A549 (cell line): ENCODE data around the gene KISS1. TPM values are rescaled to one million over a fixed set of nuclear protein-coding genes. Genes with fewer than 3 reads are reported as not detected.

ENCODE experiments used
- ATAC-seq, 2 experiments: fragments of 200-7000 bp in 1 of 2; fragments of >200 bp in 1 of 2; cut with Nextera tagmentation in 1 of 2; cut with Tn5 transposase in 1 of 2; 3 replicates each; pipeline versions ENCODE4 v1.8.0 to v1.9.1; 2018 to 2020; ENCODE audit warnings: mild to moderate bottlenecking in 1 of 2, moderate library complexity in 1 of 2
- CTCF ChIA-PET: fragments of 300-600 bp; sonication (Branson Sonifier 250); formaldehyde crosslinking; extraction: SDS; loops from one replicate; lab custom pipeline; 2021; ENCODE audit warnings: antibody characterized with exemption, inconsistent platforms; lab: Yijun Ruan, JAX
- POLR2A ChIA-PET: fragments of 350-600 bp; formaldehyde crosslinking; extraction: SDS; loops from one replicate; lab custom pipeline; 2021; ENCODE audit warnings: antibody characterized with exemption, inconsistent platforms; lab: Yijun Ruan, JAX
- DNase-seq, 2 experiments: peaks; one replicate each; pipeline versions ENCODE4 v3.0.0 to v3.0.0-alpha.2; 2011 to 2016; ENCODE audit warnings: low read depth in 1 of 2, low spot score in 1 of 2
- FAIRE-seq: peaks from 2 replicates; lab custom pipeline; 2011; peaks lifted over from hg19 to GRCh38; lab: Jason Lieb, UNC
- H3K27ac ChIP-seq, 2 experiments: fragments of >200 bp; sonication (Bioruptor Twin); formaldehyde crosslinking; 3 replicates each; pipeline ENCODE4 v1.5.1; 2016 to 2017
- H3K4me1 ChIP-seq: fragments of >200 bp; sonication (Bioruptor Twin); formaldehyde crosslinking; 3 replicates; pipeline ENCODE4 v1.6.1; 2016
- H3K4me2 ChIP-seq: fragments of >200 bp; sonication (Bioruptor Twin); formaldehyde crosslinking; 3 replicates; pipeline ENCODE4 v1.6.1; 2016
- H3K4me3 ChIP-seq: fragments of >200 bp; sonication (Bioruptor Twin); formaldehyde crosslinking; 3 replicates; pipeline ENCODE4 v1.5.1; 2016
- H3K9me3 ChIP-seq: fragments of >200 bp; sonication (Bioruptor Twin); formaldehyde crosslinking; 3 replicates; pipeline ENCODE4 v1.6.1; 2016
- CBX2 ChIP-seq: fragments of 200-600 bp; sonication (generic); IDR thresholded peaks from 2 replicates; pipeline ENCODE4 v1.6.1; 2016; ENCODE audit warnings: low read depth, mild to moderate bottlenecking, borderline replicate concordance
- CBX8 ChIP-seq: fragments of 200-600 bp; sonication (generic); IDR thresholded peaks from 2 replicates; pipeline ENCODE4 v1.6.1; 2016
- CEBPB ChIP-seq, 2 experiments: fragments of >200 bp in 1 of 2; sonication (Bioruptor Twin) in 1 of 2; formaldehyde crosslinking in 1 of 2; IDR thresholded peaks; 2 replicates each; pipeline ENCODE4 v1.6.1; 2012 to 2016
- ELK1 ChIP-seq: fragments of 150-350 bp; IDR thresholded peaks from 2 replicates; pipeline ENCODE4 v1.6.1; 2014; ENCODE audit warnings: low read depth, mild to moderate bottlenecking, low read length
- HDAC2 ChIP-seq: fragments of 200-600 bp; sonication (generic); IDR thresholded peaks from 2 replicates; pipeline ENCODE4 v1.6.1; 2016
- HES2 ChIP-seq: fragments of >200 bp; sonication (Bioruptor Twin); formaldehyde crosslinking; IDR thresholded peaks from 2 replicates; pipeline ENCODE4 v1.6.1; 2016
- HEYL ChIP-seq: fragments of 250-450 bp; sonication (Bioruptor Pico); IDR thresholded peaks from 2 replicates; pipeline ENCODE4 v1.8.0; 2021; ENCODE audit warnings: mild to moderate bottlenecking, moderate library complexity
- MAZ ChIP-seq: fragments of 150-350 bp; IDR thresholded peaks from 2 replicates; pipeline ENCODE4 v1.6.1; 2014; ENCODE audit warnings: antibody characterized with exemption, low read depth, low read length, borderline replicate concordance
- NFE2L2 ChIP-seq: fragments of 150-350 bp; conservative IDR thresholded peaks from 2 replicates; pipeline ENCODE4 v1.6.1; 2014; ENCODE audit warnings: low read length
- PHF8 ChIP-seq: fragments of 200-600 bp; sonication (generic); IDR thresholded peaks from 2 replicates; pipeline ENCODE4 v1.6.1; 2016; ENCODE audit warnings: low read depth, mild to moderate bottlenecking, antibody characterized with exemption, moderate library complexity, borderline replicate concordance
- POLR2AphosphoS2 ChIP-seq: conservative IDR thresholded peaks from 2 replicates; pipeline ENCODE4 v1.6.1; 2012; ENCODE audit warnings: low read length, improper control_type of control experiment, inconsistent platforms
- RARB ChIP-seq: fragments of 250-450 bp; sonication (Bioruptor Pico); IDR thresholded peaks from 2 replicates; pipeline ENCODE4 v1.8.0; 2021; ENCODE audit warnings: mild to moderate bottlenecking, moderate library complexity
- SMC3 ChIP-seq: fragments of >200 bp; sonication (Bioruptor Twin); formaldehyde crosslinking; IDR thresholded peaks from 3 replicates; pipeline ENCODE4 v1.6.1; 2018; ENCODE audit warnings: inconsistent platforms
- SREBF2 ChIP-seq: fragments of 450-650 bp; IDR thresholded peaks from 2 replicates; pipeline ENCODE4 v1.6.1; 2014; ENCODE audit warnings: mild to moderate bottlenecking, moderate library complexity
- TFCP2L1 ChIP-seq: fragments of 250-450 bp; sonication (Bioruptor Pico); IDR thresholded peaks from 2 replicates; pipeline ENCODE4 v1.5.0; 2021; ENCODE audit warnings: mild to moderate bottlenecking
- ZC3H11A ChIP-seq: fragments of 450-650 bp; IDR thresholded peaks from 2 replicates; pipeline ENCODE4 v1.6.1; 2014; ENCODE audit warnings: antibody characterized with exemption, mild to moderate bottlenecking
- ZFP36 ChIP-seq: fragments of 450-650 bp; IDR thresholded peaks from 2 replicates; pipeline ENCODE4 v1.6.1; 2014; ENCODE audit warnings: borderline replicate concordance; ENCODE audit not compliant: partially characterized antibody
- ZSCAN20 ChIP-seq: fragments of 250-450 bp; sonication (Bioruptor Pico); IDR thresholded peaks from 2 replicates; pipeline ENCODE4 v1.8.0; 2022; ENCODE audit warnings: mild to moderate bottlenecking, moderate library complexity
- WGBS: methylation state at CpG from one replicate; pipeline ENCODE4 v1.1.6; 2017; ENCODE audit errors: missing lambda C conversion rate; 5-methylcytosine and 5-hydroxymethylcytosine counted together
- polyA plus RNA-seq, 4 experiments: library from polyadenylated mRNA; depleted of rRNA in 3 of 4; stranded (reverse); fragments of >200 nt; fragmentation: RNase III in 1 of 4; extraction: RNeasy Plus Mini Kit Qiagen cat#74134 plus additional on column Dnase treatment in 1 of 4; gene quantifications; 2 replicates in 3 of 4; 3 replicates in 1 of 4; pipeline ENCODE4 v1.2.3, GENCODE V29; 2011 to 2017

Gene KISS1
- polyA plus RNA-seq, 2 of the 4 experiments (the other 2 are of a cell fraction): 0.23 TPM; not detected in 1

- TF ChIP-seq POLR2AphosphoS2: no peak
- no peak for TF ChIP-seq TFCP2L1 (CRISPR knock-in tag)
- TF ChIP-seq CBX8: no peak
- TF ChIP-seq ZC3H11A: no peak
- no peak for TF ChIP-seq CEBPB (IDR thresholded peaks at IDR 0.05)
- no peak for TF ChIP-seq HES2
- TF ChIP-seq MAZ: no peak
- no peak for TF ChIP-seq SREBF2
- no peak for TF ChIP-seq SMC3
- TF ChIP-seq, all 56 proteins: peak for 0
- CTCF ChIA-PET: interaction anchor here (1.3 to 9.8 kb wide), 6 partner anchors 10 to 185 kb away, joined by 3 to 103 read pairs (median 6); partner anchors contain the start of gene REN
These were observed 17.6 kb downstream of the KISS1 start for GRCh38 chr1:204178487-204179281.

GRCh38 chr1:204177133-204177532 is 19.2 kb downstream of the KISS1 start:
- no peak for TF ChIP-seq HEYL (CRISPR knock-in tag)
- no peak for TF ChIP-seq NFE2L2
- no peak for TF ChIP-seq HDAC2
- no peak for TF ChIP-seq PHF8
- ChIA-PET CTCF (interaction anchor here (1.1 to 16.3 kb wide), 9 partner anchors 10 to 326 kb away, joined by 3 to 314 read pairs (median 5); partner anchors contain the start of gene REN), POLR2A (no interaction called here)
- FAIRE-seq (no peak), ATAC-seq (no peak; a peak in 1 of 6 replicates), DNase-seq (peak in 1 of 2 experiments; percentile 16)
- no peak overlapping the region for H3K4me2 ChIP-seq
- H3K4me1 ChIP-seq: peaks cover 1% of the 10 kb centered on the region; the same call in 1 of the 3 replicates
- no peak overlapping the region for H3K27ac ChIP-seq
- H3K4me3 ChIP-seq: no peak overlapping the region
- WGBS: 21% methylated on average over 4 of the region's 4 CpGs
- no peaks in the 10 kb centered on the region for H3K9me3 ChIP-seq

More at GRCh38 chr1:204178487-204179281, 17.6 kb downstream of the KISS1 start:
- ATAC-seq: no peak; a peak in 1 of 6 replicates
- no peak overlapping the region for H3K4me2 ChIP-seq
- no peak overlapping the region for H3K4me3 ChIP-seq
- H3K9me3 ChIP-seq: no peaks in the 10 kb centered on the region
- H3K4me1 ChIP-seq: no peaks in the 10 kb centered on the region
- POLR2A ChIA-PET: no interaction called here
- FAIRE-seq: no peak
- H3K27ac ChIP-seq: no peak overlapping the region
- WGBS: 66% methylated on average over 7 of the region's 7 CpGs
- DNase-seq: no peak

GRCh38 chr1:204176049-204176448 is 20.2 kb downstream of the KISS1 start:
- TF ChIP-seq HES2 (no peak), HEYL (CRISPR knock-in tag) (no peak), CBX2 (no peak), ZC3H11A (no peak), ZSCAN20 (CRISPR knock-in tag) (no peak), SMC3 (no peak), ELK1 (no peak), PHF8 (no peak), RARB (CRISPR knock-in tag) (no peak), ZFP36 (no peak)
- no peak for ATAC-seq
- H3K4me2 ChIP-seq: no peak overlapping the region
- 60% methylated on average over 5 of the region's 5 CpGs for WGBS
- H3K4me3 ChIP-seq: no peak overlapping the region
- POLR2A ChIA-PET: no interaction called here
- CTCF ChIA-PET: interaction anchor here (0.8 to 16.3 kb wide), 9 partner anchors 11 to 327 kb away, joined by 3 to 314 read pairs (median 3); no protein-coding TSS in a partner anchor
- no peak for DNase-seq
- no peak overlapping the region for H3K27ac ChIP-seq
- H3K4me1 ChIP-seq: peaks cover 5% of the 10 kb centered on the region; the same call in 2 of the 3 replicates
- no peak for FAIRE-seq
- H3K9me3 ChIP-seq: no peaks in the 10 kb centered on the region
